IMR-90 (cell line): ENCODE results near the gene RNF217. TPM values are rescaled to one million over a fixed set of nuclear protein-coding genes. Genes with fewer than 3 reads are reported as not detected.

Source experiments
- ATAC-seq: fragments of 200-7000 bp; cut with Tn5 transposase; 2 replicates; pipeline ENCODE4 v1.9.1; 2020; ENCODE audit warnings: low read depth, mild to moderate bottlenecking, moderate library complexity
- BruUV-seq: library from RNA; stranded (reverse); fragments of 400-500 nt; replicated peaks from 2 replicates; lab custom pipeline; 2021; lab: Mats Ljungman, UMichigan
- CTCF ChIA-PET: fragments of 300-600 bp; formaldehyde crosslinking; extraction: SDS; loops from one replicate; lab custom pipeline; 2021; ENCODE audit warnings: antibody characterized with exemption; lab: Yijun Ruan, JAX
- POLR2A ChIA-PET: fragments of 300-600 bp; sonication (Branson Sonifier 250); formaldehyde crosslinking; loops from one replicate; lab custom pipeline; 2022; ENCODE audit warnings: antibody characterized with exemption; ENCODE audit not compliant: unreplicated experiment; lab: Charles Lee
- DNase-seq: peaks from one replicate; pipeline ENCODE4 v3.0.0; 2013
- H2AFZ ChIP-seq: replicated peaks from 2 replicates; pipeline ENCODE3; 2013; ENCODE audit warnings: low read length, mild to moderate bottlenecking; ENCODE audit not compliant: poor library complexity
- H2AK5ac ChIP-seq: 2 replicates; pipeline ENCODE4 v1.6.1; 2013; ENCODE audit warnings: low read depth, low read length, inconsistent platforms
- H2AK9ac ChIP-seq: replicated peaks from 2 replicates; pipeline ENCODE3; 2013; ENCODE audit warnings: mild to moderate bottlenecking, low read depth, low read length, moderate library complexity; ENCODE audit not compliant: poor library complexity
- H2BK120ac ChIP-seq: 2 replicates; pipeline ENCODE4 v1.6.1; 2013; ENCODE audit warnings: low read depth, low read length, inconsistent platforms
- H2BK15ac ChIP-seq: 3 replicates; pipeline ENCODE4 v1.6.1; 2013; ENCODE audit warnings: low read depth, low read length, inconsistent platforms
- H2BK20ac ChIP-seq: 2 replicates; pipeline ENCODE4 v1.6.1; 2013; ENCODE audit warnings: low read depth, mild to moderate bottlenecking, inconsistent platforms, low read length, moderate library complexity
- H2BK5ac ChIP-seq: 2 replicates; pipeline ENCODE4 v1.6.1; 2013; ENCODE audit warnings: mild to moderate bottlenecking, low read depth, low read length, inconsistent platforms; ENCODE audit not compliant: poor library complexity, severe bottlenecking
- H3K14ac ChIP-seq: replicated peaks from 2 replicates; pipeline ENCODE4 v1.6.1; 2013; ENCODE audit warnings: low read depth, low read length, inconsistent platforms
- H3K18ac ChIP-seq: 2 replicates; pipeline ENCODE4 v1.6.1; 2013; ENCODE audit warnings: low read depth, low read length, control low read depth
- H3K23ac ChIP-seq: 2 replicates; pipeline ENCODE4 v1.6.1; 2013; ENCODE audit warnings: low read depth, low read length, inconsistent platforms
- H3K27ac ChIP-seq: 2 replicates; pipeline ENCODE4 v1.5.1; 2013; ENCODE audit warnings: mild to moderate bottlenecking, control low read depth, low read length; ENCODE audit not compliant: insufficient read depth
- H3K27me3 ChIP-seq: 2 replicates; pipeline ENCODE4 v1.6.1; 2013; ENCODE audit warnings: low read length; ENCODE audit not compliant: control insufficient read depth, insufficient read depth
- H3K36me3 ChIP-seq: 2 replicates; pipeline ENCODE4 v1.6.1; 2013; ENCODE audit warnings: low read length, mixed read lengths; ENCODE audit not compliant: control insufficient read depth, insufficient read depth
- H3K4ac ChIP-seq: 2 replicates; pipeline ENCODE4 v1.6.1; 2013; ENCODE audit warnings: low read depth, low read length, inconsistent platforms
- H3K4me1 ChIP-seq: 2 replicates; pipeline ENCODE4 v1.6.1; 2013; ENCODE audit warnings: low read length, mixed read lengths; ENCODE audit not compliant: control insufficient read depth, insufficient read depth
- H3K4me2 ChIP-seq: 2 replicates; pipeline ENCODE4 v1.6.1; 2013; ENCODE audit warnings: low read depth, mild to moderate bottlenecking, control low read depth, low read length, moderate library complexity
- H3K4me3 ChIP-seq: 2 replicates; pipeline ENCODE4 v1.5.1; 2013; ENCODE audit warnings: low read depth, mild to moderate bottlenecking, control low read depth, low read length, moderate library complexity; ENCODE audit not compliant: insufficient read depth
- H3K56ac ChIP-seq: 2 replicates; pipeline ENCODE4 v1.6.1; 2013; ENCODE audit warnings: low read length, inconsistent platforms; ENCODE audit not compliant: insufficient read depth; ENCODE audit errors: extremely low read depth
- H3K79me1 ChIP-seq, 2 experiments: 2 replicates each; pipeline ENCODE4 v1.6.1; 2013; ENCODE audit warnings: low read length in 2 of 2, inconsistent platforms in 1 of 2, low read depth in 1 of 2
- H3K9ac ChIP-seq: 2 replicates; pipeline ENCODE4 v1.6.1; 2013; ENCODE audit warnings: low read depth, low read length, control low read depth
- H3K9me1 ChIP-seq: 2 replicates; pipeline ENCODE4 v1.6.1; 2013; ENCODE audit warnings: low read length, inconsistent platforms; ENCODE audit not compliant: insufficient read depth
- H3K9me3 ChIP-seq: 2 replicates; pipeline ENCODE4 v1.6.1; 2013; ENCODE audit warnings: low read length; ENCODE audit not compliant: control insufficient read depth, insufficient read depth
- H4K20me1 ChIP-seq: 2 replicates; pipeline ENCODE4 v1.6.1; 2013; ENCODE audit warnings: low read length, inconsistent platforms; ENCODE audit not compliant: insufficient read depth
- H4K5ac ChIP-seq: 2 replicates; pipeline ENCODE4 v1.6.1; 2013; ENCODE audit warnings: mild to moderate bottlenecking, low read depth, low read length, control low read depth
- H4K8ac ChIP-seq, 2 experiments: 2 replicates each; pipeline ENCODE4 v1.6.1; 2013; ENCODE audit warnings: low read depth in 2 of 2, low read length in 2 of 2, control low read depth in 1 of 2, inconsistent platforms in 1 of 2
- H4K91ac ChIP-seq: 2 replicates; pipeline ENCODE4 v1.6.1; 2013; ENCODE audit warnings: low read depth, low read length, inconsistent platforms; ENCODE audit not compliant: insufficient read depth
- NFE2L2 ChIP-seq: fragments of 150-350 bp; IDR thresholded peaks from 2 replicates; pipeline ENCODE4 v1.6.1; 2016; ENCODE audit warnings: low read depth, mild to moderate bottlenecking, low read length
- RCOR1 ChIP-seq: IDR thresholded peaks from 2 replicates; pipeline ENCODE4 v1.6.1; 2012; ENCODE audit warnings: mild to moderate bottlenecking, low read length, improper control_type of control experiment; ENCODE audit not compliant: insufficient replicate concordance
- WGBS, 2 experiments: methylation state at CpG; one replicate each; pipeline versions ENCODE4 v1.1.5 to v1.1.7; 2013; ENCODE audit warnings: missing lambda C conversion rate in 2 of 2; ENCODE audit not compliant: insufficient read length in 1 of 2; ENCODE audit errors: extremely low coverage in 2 of 2; 5-methylcytosine and 5-hydroxymethylcytosine counted together
- dilution Hi-C: fragments of 300-500 bp; cut with HindIII; formaldehyde crosslinking; loops from one replicate; pipeline ENCODE4 v1.14.3; 2018; ENCODE audit warnings: low sequenced_read_pairs; ENCODE audit not compliant: unreplicated experiment
- in situ Hi-C: fragments of 300-500 bp; cut with MboI; formaldehyde crosslinking; loops from 3 replicates; pipeline ENCODE4 v1.14.3; 2019; ENCODE audit warnings: low sequenced_read_pairs, inconsistent platforms, mixed read lengths
- intact Hi-C: fragments of 100-400 bp; cut with micrococcal nuclease; formaldehyde crosslinking; loops from 2 replicates; pipeline ENCODE4 v1.10.0; 2022
- polyA plus RNA-seq, 3 experiments: library from polyadenylated mRNA; depleted of rRNA; stranded (reverse); fragments of >200 nt; gene quantifications; 2 replicates each; pipeline ENCODE4 v1.2.3, GENCODE V29; 2012; ENCODE audit warnings: low replicate concordance in 1 of 3
- total RNA-seq: library from RNA; depleted of rRNA; stranded (reverse); fragments of >200 nt; gene quantifications from 2 replicates; pipeline ENCODE4 v1.2.3, GENCODE V29; 2012

Gene RNF217
- total and polyA plus RNA-seq, 2 of the 4 experiments (the other 2 are of a cell fraction): 11.7 to 20.4 TPM

GRCh38 chr6:125057392-125058246, 95.4 kb downstream of the RNF217 start:
- dilution Hi-C loops (no loop called here), in situ Hi-C loops (no loop called here), intact Hi-C loops (no loop called here)
- Histone ChIP-seq H4K20me1 (peaks cover 4% of the 10 kb centered on the region; the same call in 1 of the 2 replicates), H2AFZ (no peak overlapping the region), H3K9me1 (peaks cover 5% of the 10 kb centered on the region), H4K91ac (no peak overlapping the region), H3K56ac (no peak overlapping the region), H2AK9ac (no peak overlapping the region), H3K4me2 (no peak overlapping the region), H3K9ac (no peak overlapping the region), H2BK5ac (peak overlapping the region; percentile 53), H3K27ac (no peak overlapping the region), H2BK20ac (no peak overlapping the region), H3K4me1 (0 out of 2 replicates have a peak, but pooled peaks cover 4% of the 10 kb centered on the region), H2AK5ac (no peak overlapping the region), H4K8ac (peak overlapping the region in 1 of 2 experiments; percentile 29; a peak in 1 of 4 replicates), H4K5ac (no peak overlapping the region), H3K79me1 (peaks cover 20 to 36% of the 10 kb centered on the region in 2 experiments), H3K36me3 (peaks cover 5% of the 10 kb centered on the region; the same call in 1 of the 2 replicates), H2BK15ac (no peak overlapping the region), H3K27me3 (no peaks in the 10 kb centered on the region), H3K14ac (no peak overlapping the region), H3K4ac (no peak overlapping the region), H3K18ac (no peak overlapping the region), H3K9me3 (no peaks in the 10 kb centered on the region), H3K4me3 (no peak overlapping the region), H3K23ac (no peak overlapping the region; the same call in 1 of the 2 replicates), H2BK120ac (no peak overlapping the region)
- POLR2A ChIA-PET: no interaction called here
- CTCF ChIA-PET: interaction anchor here (0.6 kb wide), 1 partner anchor 741 kb away, joined by 3 read pairs; no protein-coding TSS in a partner anchor
- ATAC-seq: no peak
- no peak for DNase-seq
- no peak for TF ChIP-seq RCOR1
- peak; percentile 48; the same call in 1 of the 2 replicates for TF ChIP-seq NFE2L2
- no TSS peak for BruUV-seq
- 100% methylated on average over 1 of the region's 5 CpGs; no CpG with 5 or more reads in 1 of the 2 experiments for WGBS, 2 experiments
